BLaER1 treated with 17β-estradiol and CSF1 and Interleukin-3, amounts not matched to agents 10 nM and 100 nM (cell line): Measurements from ENCODE around the gene KIF3C.

Experiments
- H3K27ac ChIP-seq, 11 experiments: shearing (Covaris generic); formaldehyde crosslinking; 2 replicates each; pipeline ENCODE4 v1.8.1; 2022
- H3K27me3 ChIP-seq, 11 experiments: shearing (Covaris generic); formaldehyde crosslinking; 2 replicates each; pipeline ENCODE4 v1.8.1; 2022
- H3K36me3 ChIP-seq, 11 experiments: shearing (Covaris generic); formaldehyde crosslinking; 2 replicates each; pipeline ENCODE4 v1.8.1; 2022
- H3K4me1 ChIP-seq, 10 experiments: shearing (Covaris generic); formaldehyde crosslinking; 2 replicates each; pipeline ENCODE4 v1.8.1; 2022
- H3K4me2 ChIP-seq, 11 experiments: shearing (Covaris generic); formaldehyde crosslinking; 2 replicates each; pipeline ENCODE4 v1.8.1; 2022
- H3K4me3 ChIP-seq, 10 experiments: shearing (Covaris generic); formaldehyde crosslinking; 2 replicates each; pipeline ENCODE4 v1.8.1; 2022
- H3K9ac ChIP-seq, 11 experiments: shearing (Covaris generic); formaldehyde crosslinking; 2 replicates each; pipeline ENCODE4 v1.8.1; 2022
- H3K9me3 ChIP-seq, 11 experiments: shearing (Covaris generic); formaldehyde crosslinking; replicated peaks in 1 of 11; 2 replicates each; pipeline ENCODE4 v1.8.1; 2022
- H4K20me1 ChIP-seq, 11 experiments: shearing (Covaris generic); formaldehyde crosslinking; 2 replicates each; pipeline ENCODE4 v1.8.1; 2022
- Cebpa-rat ChIP-seq, 11 experiments: shearing (Covaris generic); IDR thresholded peaks; 2 replicates each; pipeline ENCODE4 v1.8.1; 2022

Gene KIF3C

GRCh38 chr2:25951071-25951547 lies 31.2 kb downstream of the KIF3C start:
- no peak overlapping the region for H3K27ac ChIP-seq
- peaks cover 2 to 48% (median 18%) of the 10 kb centered on the region in 11 experiments; a peak in 17 of 22 replicates for H3K36me3 ChIP-seq
- no peaks in the 10 kb centered on the region for H3K27me3 ChIP-seq
- TF ChIP-seq Cebpa-rat (IDR thresholded peaks at IDR 0.05), result no peak
- peaks cover 0 to 9% (median 3%) of the 10 kb centered on the region in 10 experiments; a peak in 7 of 20 replicates for H3K4me1 ChIP-seq
- no peaks in the 10 kb centered on the region for H3K9me3 ChIP-seq
- no peak overlapping the region for H3K9ac ChIP-seq
- no peak overlapping the region for H3K4me3 ChIP-seq
- peaks cover 0 to 12% (median 0%) of the 10 kb centered on the region in 11 experiments; a peak in 6 of 22 replicates for H4K20me1 ChIP-seq
- H3K4me2 ChIP-seq, result no peak overlapping the region

- Histone ChIP-seq H4K20me1 (peaks cover 0 to 6% (median 0%) of the 10 kb centered on the region in 11 experiments; a peak in 6 of 22 replicates), H3K9me3 (no peaks in the 10 kb centered on the region), H3K4me1 (0 out of 20 replicates have a peak, but pooled peaks cover 0 to 5% (median 0%) of the 10 kb centered on the region in 10 experiments), H3K4me2 (no peak overlapping the region), H3K9ac (no peak overlapping the region), H3K4me3 (no peak overlapping the region), H3K27me3 (no peaks in the 10 kb centered on the region), H3K36me3 (peaks cover 7 to 44% (median 16%) of the 10 kb centered on the region in 11 experiments; a peak in 12 of 22 replicates), H3K27ac (no peak overlapping the region)
- no peak for TF ChIP-seq Cebpa-rat (IDR thresholded peaks at IDR 0.05)
Observed at GRCh38 chr2:25948437-25948836, 33.9 kb downstream of the KIF3C start.

- H4K20me1 ChIP-seq, result peaks cover 0 to 9% (median 0%) of the 10 kb centered on the region in 11 experiments; a peak in 3 of 22 replicates
- H3K27me3 ChIP-seq, result no peaks in the 10 kb centered on the region
- H3K36me3 ChIP-seq, result peaks cover 12 to 76% (median 30%) of the 10 kb centered on the region in 11 experiments; a peak in 16 of 22 replicates
- H3K4me3 ChIP-seq, result no peak overlapping the region
- no peak overlapping the region for H3K9ac ChIP-seq
- H3K4me1 ChIP-seq, result peaks cover 0 to 31% (median 25%) of the 10 kb centered on the region in 10 experiments; a peak in 15 of 20 replicates
- H3K4me2 ChIP-seq, result no peak overlapping the region
- no peak overlapping the region for H3K27ac ChIP-seq
- TF ChIP-seq Cebpa-rat (IDR thresholded peaks at IDR 0.05), result no peak
- H3K9me3 ChIP-seq, result no peaks in the 10 kb centered on the region
Observed at GRCh38 chr2:25941042-25941441, 41.3 kb downstream of the KIF3C start.

- peak overlapping the region in 8 of 11 experiments; percentile 2 to 48 (median 32); a peak in 13 of 22 replicates for H3K4me2 ChIP-seq
- no peak overlapping the region for H3K27ac ChIP-seq
- H3K36me3 ChIP-seq, result peaks cover 6 to 71% (median 26%) of the 10 kb centered on the region in 11 experiments; a peak in 18 of 22 replicates
- H3K9ac ChIP-seq, result peak overlapping the region in 1 of 11 experiments; percentile 42; a peak in 2 of 22 replicates
- H3K4me3 ChIP-seq, result no peak overlapping the region
- no peaks in the 10 kb centered on the region for H3K9me3 ChIP-seq
- no peaks in the 10 kb centered on the region for H3K27me3 ChIP-seq
- TF ChIP-seq Cebpa-rat (IDR thresholded peaks at IDR 0.05), result no peak
- peaks cover 0 to 9% (median 0%) of the 10 kb centered on the region in 11 experiments; a peak in 3 of 22 replicates for H4K20me1 ChIP-seq
- peaks cover 0 to 31% (median 25%) of the 10 kb centered on the region in 10 experiments; a peak in 15 of 20 replicates for H3K4me1 ChIP-seq
Observed at GRCh38 chr2:25939257-25939668, 43.0 kb downstream of the KIF3C start.

- Histone ChIP-seq H3K4me1 (peaks cover 0 to 31% (median 25%) of the 10 kb centered on the region in 10 experiments; a peak in 15 of 20 replicates), H3K4me2 (peak overlapping the region in 7 of 11 experiments; percentile 2 to 48 (median 32); a peak in 9 of 22 replicates), H3K36me3 (peaks cover 14 to 71% (median 31%) of the 10 kb centered on the region in 11 experiments; a peak in 21 of 22 replicates), H3K27ac (no peak overlapping the region), H3K4me3 (no peak overlapping the region), H3K27me3 (no peaks in the 10 kb centered on the region), H4K20me1 (peaks cover 0 to 9% (median 0%) of the 10 kb centered on the region in 11 experiments; a peak in 3 of 22 replicates), H3K9me3 (no peaks in the 10 kb centered on the region), H3K9ac (no peak overlapping the region)
- no peak for TF ChIP-seq Cebpa-rat (IDR thresholded peaks at IDR 0.05)
Observed at GRCh38 chr2:25938345-25938744, 44.0 kb downstream of the KIF3C start.

GRCh38 chr2:25936889-25937545 lies 45.3 kb downstream of the KIF3C start:
- Histone ChIP-seq H4K20me1 (peaks cover 0 to 9% (median 0%) of the 10 kb centered on the region in 11 experiments; a peak in 3 of 22 replicates), H3K4me3 (no peak overlapping the region), H3K4me1 (peaks cover 0 to 31% (median 25%) of the 10 kb centered on the region in 10 experiments; a peak in 15 of 20 replicates), H3K27ac (no peak overlapping the region; a peak in 1 of 22 replicates), H3K4me2 (peak overlapping the region in 7 of 11 experiments; percentile 16 to 53 (median 42); a peak in 11 of 22 replicates), H3K9ac (peak overlapping the region in 1 of 11 experiments; percentile 47; a peak in 1 of 22 replicates), H3K9me3 (no peaks in the 10 kb centered on the region), H3K36me3 (peaks cover 16 to 68% (median 33%) of the 10 kb centered on the region in 11 experiments; a peak in 21 of 22 replicates), H3K27me3 (no peaks in the 10 kb centered on the region)
- TF ChIP-seq Cebpa-rat (IDR thresholded peaks at IDR 0.05), result no peak

- H3K4me1 ChIP-seq, result peaks cover 0 to 21% (median 16%) of the 10 kb centered on the region in 10 experiments; a peak in 15 of 20 replicates
- TF ChIP-seq Cebpa-rat (IDR thresholded peaks at IDR 0.05), result no peak
- H3K4me3 ChIP-seq, result no peak overlapping the region
- H3K9me3 ChIP-seq, result no peaks in the 10 kb centered on the region
- no peak overlapping the region for H3K4me2 ChIP-seq
- no peak overlapping the region for H3K9ac ChIP-seq
- no peaks in the 10 kb centered on the region for H3K27me3 ChIP-seq
- no peak overlapping the region for H3K27ac ChIP-seq
- H4K20me1 ChIP-seq, result peaks cover 0 to 9% (median 0%) of the 10 kb centered on the region in 11 experiments; a peak in 4 of 22 replicates
- peaks cover 20 to 76% (median 37%) of the 10 kb centered on the region in 11 experiments for H3K36me3 ChIP-seq
Observed at GRCh38 chr2:25933622-25934021, 48.7 kb downstream of the KIF3C start.

- TF ChIP-seq Cebpa-rat (IDR thresholded peaks at IDR 0.05), result no peak
- H4K20me1 ChIP-seq, result peaks cover 0 to 7% (median 0%) of the 10 kb centered on the region in 11 experiments; a peak in 2 of 22 replicates
- H3K36me3 ChIP-seq, result peaks cover 35 to 74% (median 50%) of the 10 kb centered on the region in 11 experiments
- no peak overlapping the region for H3K9ac ChIP-seq
- no peaks in the 10 kb centered on the region for H3K9me3 ChIP-seq
- H3K4me1 ChIP-seq, result no peaks in the 10 kb centered on the region
- H3K27ac ChIP-seq, result no peak overlapping the region
- no peak overlapping the region for H3K4me2 ChIP-seq
- H3K27me3 ChIP-seq, result no peaks in the 10 kb centered on the region
- H3K4me3 ChIP-seq, result no peak overlapping the region
Observed at GRCh38 chr2:25929789-25930473, 52.4 kb downstream of the KIF3C start.
